Neural cell (in vitro differentiated cells): Measurements from ENCODE around the gene NCKAP5. TPM values are rescaled to one million over a fixed set of nuclear protein-coding genes. Genes with fewer than 3 reads are reported as not detected.

Experiments used
- H2AFZ ChIP-seq: fragments of 200-600, 300-800 bp; sonication (generic), shearing (Covaris generic); 2 replicates; pipeline ENCODE4 v1.6.0; 2014; ENCODE audit warnings: low read depth, mild to moderate bottlenecking, antibody characterized with exemption, low read length, moderate library complexity
- H3F3A ChIP-seq: fragments of 200-600 bp; shearing (Covaris generic); 2 replicates; pipeline ENCODE4 v1.6.1; 2016; ENCODE audit warnings: mild to moderate bottlenecking, moderate library complexity, mixed read lengths, antibody characterized with exemption, low read length; ENCODE audit not compliant: insufficient read depth, poor library complexity, severe bottlenecking
- H3K27ac ChIP-seq: fragments of 200-600, 300-800 bp; sonication (generic), shearing (Covaris generic); 2 replicates; pipeline ENCODE4 v1.5.1; 2014; ENCODE audit warnings: mild to moderate bottlenecking, low read length, moderate library complexity
- H3K27me3 ChIP-seq: fragments of 300-800, 200-600 bp; sonication (generic), shearing (Covaris generic); 2 replicates; pipeline ENCODE4 v1.6.0; 2014; ENCODE audit warnings: mild to moderate bottlenecking, low read depth, low read length, moderate library complexity; ENCODE audit not compliant: insufficient read depth
- H3K36me3 ChIP-seq: fragments of 300-800, 200-600 bp; sonication (generic), shearing (Covaris generic); 2 replicates; pipeline ENCODE4 v1.5.1; 2014; ENCODE audit warnings: mild to moderate bottlenecking, antibody characterized with exemption, low read length, moderate library complexity; ENCODE audit not compliant: insufficient read depth
- H3K4me2 ChIP-seq: fragments of 300-800, 200-600 bp; sonication (generic), shearing (Covaris generic); 2 replicates; pipeline ENCODE4 v1.6.0; 2014; ENCODE audit warnings: mild to moderate bottlenecking, low read length
- H3K4me3 ChIP-seq: fragments of 300-800, 200-600 bp; sonication (generic), shearing (Covaris generic); 2 replicates; pipeline ENCODE4 v1.5.1; 2014; ENCODE audit warnings: mild to moderate bottlenecking, low read length, moderate library complexity
- H3K79me2 ChIP-seq: fragments of 200-600 bp; shearing (Covaris generic); replicated peaks from 2 replicates; pipeline ENCODE4 v1.6.0; 2014; ENCODE audit warnings: mild to moderate bottlenecking, low read length, moderate library complexity; ENCODE audit not compliant: insufficient read depth
- H3K9ac ChIP-seq: fragments of 300-800, 200-600 bp; sonication (generic), shearing (Covaris generic); 2 replicates; pipeline ENCODE4 v1.6.1; 2016; ENCODE audit warnings: mild to moderate bottlenecking, low read length, mixed read lengths
- H3K9me2 ChIP-seq: fragments of 200-600 bp; shearing (Covaris generic); 2 replicates; pipeline ENCODE4 v1.6.1; 2016; ENCODE audit warnings: mild to moderate bottlenecking, low read length, mixed read lengths; ENCODE audit not compliant: insufficient read depth
- H3K9me3 ChIP-seq: fragments of 200-600, 300-800 bp; sonication (generic), shearing (Covaris generic); 2 replicates; pipeline ENCODE4 v1.6.1; 2016; ENCODE audit warnings: mild to moderate bottlenecking, mixed run types, low read length, moderate library complexity, mixed read lengths
- H4K20me1 ChIP-seq: fragments of 200-600 bp; shearing (Covaris generic); 2 replicates; pipeline ENCODE4 v1.6.1; 2016; ENCODE audit warnings: mild to moderate bottlenecking, mixed run types; ENCODE audit not compliant: insufficient read depth
- CTCF ChIP-seq: fragments of 450-650 bp; IDR thresholded peaks from 2 replicates; pipeline ENCODE4 v1.5.1; 2014; ENCODE audit warnings: antibody characterized with exemption, mild to moderate bottlenecking, moderate library complexity; ENCODE audit not compliant: poor library complexity, severe bottlenecking
- EP300 ChIP-seq: fragments of 450-650 bp; conservative IDR thresholded peaks from 2 replicates; pipeline ENCODE4 v1.6.1; 2014; ENCODE audit warnings: antibody characterized with exemption, mild to moderate bottlenecking, moderate library complexity; ENCODE audit not compliant: poor library complexity, severe bottlenecking
- EZH2 ChIP-seq: fragments of 200-600, 300-800 bp; shearing (Covaris generic), sonication (generic); IDR thresholded peaks from 2 replicates; pipeline ENCODE4 v1.6.1; 2014; ENCODE audit warnings: antibody characterized with exemption, low read length, borderline replicate concordance, mild to moderate bottlenecking; ENCODE audit not compliant: insufficient read depth, poor library complexity, severe bottlenecking
- MXI1 ChIP-seq: fragments of 450-650 bp; conservative IDR thresholded peaks from 2 replicates; pipeline ENCODE4 v1.6.1; 2014; ENCODE audit warnings: antibody characterized with exemption, mild to moderate bottlenecking; ENCODE audit not compliant: poor library complexity, severe bottlenecking
- POLR2AphosphoS5 ChIP-seq: IDR thresholded peaks from 2 replicates; pipeline ENCODE4 v1.6.1; 2012
- RAD21 ChIP-seq: fragments of 450-650 bp; conservative IDR thresholded peaks from 2 replicates; pipeline ENCODE4 v1.6.1; 2014; ENCODE audit warnings: antibody characterized with exemption, mild to moderate bottlenecking, moderate library complexity
- SMC3 ChIP-seq: fragments of 450-650 bp; conservative IDR thresholded peaks from 2 replicates; pipeline ENCODE4 v1.6.1; 2014; ENCODE audit warnings: antibody characterized with exemption, mild to moderate bottlenecking, moderate library complexity; ENCODE audit not compliant: poor library complexity
- TAF1 ChIP-seq: IDR thresholded peaks from 2 replicates; pipeline ENCODE4 v1.6.1; 2012; ENCODE audit warnings: low read depth
- polyA plus RNA-seq: library from polyadenylated mRNA; depleted of rRNA; stranded (reverse); fragments of >200 nt; gene quantifications from 2 replicates; pipeline ENCODE4 v1.2.3, GENCODE V29; 2014
- TF ChIP-seq, protein P1 (sequence below): IDR thresholded peaks from 2 replicates; pipeline ENCODE4 v1.6.1; 2012; ENCODE audit warnings: borderline replicate concordance

NCKAP5 gene
- polyA plus RNA-seq, 1 donor from 2014 or later = 2.4 TPM

GRCh38 chr2:133412694-133413093, 155.6 kb downstream of the NCKAP5 start:
- Histone ChIP-seq H3K9me3 (no peaks in the 10 kb centered on the region), H3F3A (no peaks in the 10 kb centered on the region), H4K20me1 (no peaks in the 10 kb centered on the region), H3K9ac (no peak overlapping the region), H2AFZ (no peak overlapping the region), H3K79me2 (no peaks in the 10 kb centered on the region), H3K36me3 (no peaks in the 10 kb centered on the region), H3K27ac (no peak overlapping the region), H3K4me2 (no peak overlapping the region), H3K4me3 (no peak overlapping the region), H3K27me3 (no peaks in the 10 kb centered on the region), H3K9me2 (no peaks in the 10 kb centered on the region)
- TF ChIP-seq POLR2AphosphoS5 (no peak), CTCF (no peak), TAF1 (no peak), MXI1 (no peak), SMC3 (no peak), EP300 (no peak), RAD21 (no peak), EZH2 (no peak)
- TF ChIP-seq, protein P1, sequence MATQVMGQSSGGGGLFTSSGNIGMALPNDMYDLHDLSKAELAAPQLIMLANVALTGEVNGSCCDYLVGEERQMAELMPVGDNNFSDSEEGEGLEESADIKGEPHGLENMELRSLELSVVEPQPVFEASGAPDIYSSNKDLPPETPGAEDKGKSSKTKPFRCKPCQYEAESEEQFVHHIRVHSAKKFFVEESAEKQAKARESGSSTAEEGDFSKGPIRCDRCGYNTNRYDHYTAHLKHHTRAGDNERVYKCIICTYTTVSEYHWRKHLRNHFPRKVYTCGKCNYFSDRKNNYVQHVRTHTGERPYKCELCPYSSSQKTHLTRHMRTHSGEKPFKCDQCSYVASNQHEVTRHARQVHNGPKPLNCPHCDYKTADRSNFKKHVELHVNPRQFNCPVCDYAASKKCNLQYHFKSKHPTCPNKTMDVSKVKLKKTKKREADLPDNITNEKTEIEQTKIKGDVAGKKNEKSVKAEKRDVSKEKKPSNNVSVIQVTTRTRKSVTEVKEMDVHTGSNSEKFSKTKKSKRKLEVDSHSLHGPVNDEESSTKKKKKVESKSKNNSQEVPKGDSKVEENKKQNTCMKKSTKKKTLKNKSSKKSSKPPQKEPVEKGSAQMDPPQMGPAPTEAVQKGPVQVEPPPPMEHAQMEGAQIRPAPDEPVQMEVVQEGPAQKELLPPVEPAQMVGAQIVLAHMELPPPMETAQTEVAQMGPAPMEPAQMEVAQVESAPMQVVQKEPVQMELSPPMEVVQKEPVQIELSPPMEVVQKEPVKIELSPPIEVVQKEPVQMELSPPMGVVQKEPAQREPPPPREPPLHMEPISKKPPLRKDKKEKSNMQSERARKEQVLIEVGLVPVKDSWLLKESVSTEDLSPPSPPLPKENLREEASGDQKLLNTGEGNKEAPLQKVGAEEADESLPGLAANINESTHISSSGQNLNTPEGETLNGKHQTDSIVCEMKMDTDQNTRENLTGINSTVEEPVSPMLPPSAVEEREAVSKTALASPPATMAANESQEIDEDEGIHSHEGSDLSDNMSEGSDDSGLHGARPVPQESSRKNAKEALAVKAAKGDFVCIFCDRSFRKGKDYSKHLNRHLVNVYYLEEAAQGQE = no peak

- Histone ChIP-seq H3K36me3 (no peaks in the 10 kb centered on the region), H3K4me2 (no peak overlapping the region), H3K79me2 (no peaks in the 10 kb centered on the region), H3K9ac (no peak overlapping the region), H4K20me1 (no peaks in the 10 kb centered on the region), H2AFZ (no peak overlapping the region), H3K27ac (no peak overlapping the region), H3K27me3 (no peaks in the 10 kb centered on the region), H3K9me3 (no peaks in the 10 kb centered on the region), H3K4me3 (no peak overlapping the region), H3K9me2 (no peaks in the 10 kb centered on the region), H3F3A (no peaks in the 10 kb centered on the region)
- TF ChIP-seq MXI1 = no peak
- TF ChIP-seq CTCF = no peak
- TF ChIP-seq, protein P1 = no peak
- TF ChIP-seq TAF1 = no peak
- no peak for TF ChIP-seq POLR2AphosphoS5
- TF ChIP-seq EZH2 = no peak
These were observed 156.4 kb downstream of the NCKAP5 start for GRCh38 chr2:133411857-133412256.
